Activated naive CD4-positive, alpha-beta T cell treated with anti-CD3 and anti-CD28 coated beads, Interleukin-2, amount 50 U/mL, for 24 hours (primary cell): Measurements from ENCODE around the gene TMEM150B.
A peak's percentile ranks its signal among the peaks of the same experiment; 100 is the strongest.
"Not testable (repeated sequence)": the region's sequence is repeated elsewhere in the genome, so short reads cannot be mapped to it uniquely, and the experiment has no call there.

Experiments used
- H3K27ac Mint-ChIP-seq: one replicate; pipeline ENCODE4 v1.8.0; 2021; ENCODE audit warnings: mild to moderate bottlenecking, mixed read lengths
- H3K27me3 Mint-ChIP-seq: one replicate; pipeline ENCODE4 v1.8.0; 2021; ENCODE audit warnings: mixed read lengths
- H3K36me3 Mint-ChIP-seq: one replicate; pipeline ENCODE4 v1.8.0; 2021; ENCODE audit warnings: mixed read lengths
- H3K4me1 Mint-ChIP-seq: one replicate; pipeline ENCODE4 v1.8.0; 2021; ENCODE audit warnings: mixed read lengths
- H3K4me3 Mint-ChIP-seq: one replicate; pipeline ENCODE4 v1.8.0; 2021; ENCODE audit warnings: mild to moderate bottlenecking, mixed read lengths
- H3K9me3 Mint-ChIP-seq: one replicate; pipeline ENCODE4 v1.8.0; 2021; ENCODE audit warnings: mixed read lengths

The TMEM150B gene

GRCh38 chr19:55345818-55346724, 20.9 kb upstream of the TMEM150B start:
- Mint-ChIP-seq H3K9me3 (no peaks in the 10 kb centered on the region), H3K4me1 (peaks cover 6% of the 10 kb centered on the region), H3K27ac (no peak overlapping the region), H3K4me3 (no peak overlapping the region), H3K36me3 (no peaks in the 10 kb centered on the region), H3K27me3 (peaks cover 2% of the 10 kb centered on the region)

GRCh38 chr19:55345101-55345817, 20.1 kb upstream of the TMEM150B start:
- Mint-ChIP-seq H3K36me3 (no peaks in the 10 kb centered on the region), H3K4me3 (no peak overlapping the region), H3K4me1 (peaks cover 11% of the 10 kb centered on the region), H3K27ac (no peak overlapping the region), H3K27me3 (no peaks in the 10 kb centered on the region), H3K9me3 (no peaks in the 10 kb centered on the region)

GRCh38 chr19:55344444-55344843, 19.3 kb upstream of the TMEM150B start:
- peaks cover 18% of the 10 kb centered on the region for H3K4me1 Mint-ChIP-seq
- H3K9me3 Mint-ChIP-seq = no peaks in the 10 kb centered on the region
- no peaks in the 10 kb centered on the region for H3K27me3 Mint-ChIP-seq
- no peaks in the 10 kb centered on the region for H3K36me3 Mint-ChIP-seq
- no peak overlapping the region for H3K4me3 Mint-ChIP-seq
- H3K27ac Mint-ChIP-seq = no peak overlapping the region

- Mint-ChIP-seq H3K27me3 (no peaks in the 10 kb centered on the region), H3K4me3 (peak overlapping the region; percentile 58), H3K9me3 (no peaks in the 10 kb centered on the region), H3K27ac (peak overlapping the region; percentile 46), H3K36me3 (no peaks in the 10 kb centered on the region), H3K4me1 (peaks cover 25% of the 10 kb centered on the region)
Observed at GRCh38 chr19:55341595-55342531, 16.7 kb upstream of the TMEM150B start.

- H3K4me3 Mint-ChIP-seq = peak overlapping the region; percentile 83
- peak overlapping the region; percentile 46 for H3K27ac Mint-ChIP-seq
- no peaks in the 10 kb centered on the region for H3K9me3 Mint-ChIP-seq
- peaks cover under 1% of the 10 kb centered on the region for H3K27me3 Mint-ChIP-seq
- H3K4me1 Mint-ChIP-seq = peaks cover 25% of the 10 kb centered on the region
- no peaks in the 10 kb centered on the region for H3K36me3 Mint-ChIP-seq
Observed at GRCh38 chr19:55341171-55341588, 16.0 kb upstream of the TMEM150B start.

- H3K36me3 Mint-ChIP-seq = no peaks in the 10 kb centered on the region
- H3K4me3 Mint-ChIP-seq = peak overlapping the region; percentile 83
- H3K4me1 Mint-ChIP-seq = peaks cover 25% of the 10 kb centered on the region
- no peaks in the 10 kb centered on the region for H3K9me3 Mint-ChIP-seq
- H3K27me3 Mint-ChIP-seq = peaks cover 2% of the 10 kb centered on the region
- no peak overlapping the region for H3K27ac Mint-ChIP-seq
Observed at GRCh38 chr19:55340784-55341147, 15.6 kb upstream of the TMEM150B start.

GRCh38 chr19:55339889-55340783, 15.0 kb upstream of the TMEM150B start:
- Mint-ChIP-seq H3K27me3 (peaks cover 2% of the 10 kb centered on the region), H3K36me3 (no peaks in the 10 kb centered on the region), H3K4me1 (peaks cover 25% of the 10 kb centered on the region), H3K9me3 (no peaks in the 10 kb centered on the region), H3K27ac (peak overlapping the region; percentile 97), H3K4me3 (peak overlapping the region; percentile 99)

GRCh38 chr19:55339105-55339888, 14.2 kb upstream of the TMEM150B start, which contains the start of gene KMT5C:
TSS of gene KMT5C (plus strand) at chr19:55339876. CDS start at chr19:55341937, 2,061 bp downstream.
- peaks cover 2% of the 10 kb centered on the region for H3K27me3 Mint-ChIP-seq
- H3K9me3 Mint-ChIP-seq = no peaks in the 10 kb centered on the region
- peaks cover 25% of the 10 kb centered on the region for H3K4me1 Mint-ChIP-seq
- H3K4me3 Mint-ChIP-seq = peak within 1 kb of the TSS; percentile 99
- no peaks in the 10 kb centered on the region for H3K36me3 Mint-ChIP-seq
- H3K27ac Mint-ChIP-seq = peak within 1 kb of the TSS; percentile 97

- Mint-ChIP-seq H3K27me3 (peaks cover 5% of the 10 kb centered on the region), H3K27ac (no peak overlapping the region), H3K4me3 (no peak overlapping the region), H3K4me1 (peaks cover 19% of the 10 kb centered on the region), H3K9me3 (no peaks in the 10 kb centered on the region), H3K36me3 (no peaks in the 10 kb centered on the region)
Observed at GRCh38 chr19:55336101-55336500, 11.0 kb upstream of the TMEM150B start.

GRCh38 chr19:55333870-55334269, 8.7 kb upstream of the TMEM150B start:
- Mint-ChIP-seq H3K4me1 (peaks cover 6% of the 10 kb centered on the region), H3K4me3 (no peak overlapping the region), H3K27me3 (peaks cover 7% of the 10 kb centered on the region), H3K36me3 (no peaks in the 10 kb centered on the region), H3K9me3 (no peaks in the 10 kb centered on the region), H3K27ac (no peak overlapping the region)

- H3K36me3 Mint-ChIP-seq = not testable (repeated sequence)
Observed at GRCh38 chr19:55329791-55330190, 4.7 kb upstream of the TMEM150B start.

GRCh38 chr19:55328774-55329318, 3.7 kb upstream of the TMEM150B start:
- not testable (repeated sequence) for H3K9me3 Mint-ChIP-seq, H3K36me3 Mint-ChIP-seq, H3K4me1 Mint-ChIP-seq, H3K27me3 Mint-ChIP-seq, H3K4me3 Mint-ChIP-seq, H3K27ac Mint-ChIP-seq

More at GRCh38 chr19:55329791-55330190, 4.7 kb upstream of the TMEM150B start:
- H3K4me1 Mint-ChIP-seq, H3K27me3 Mint-ChIP-seq, H3K27ac Mint-ChIP-seq, H3K4me3 Mint-ChIP-seq, H3K9me3 Mint-ChIP-seq: not testable (repeated sequence)

- Mint-ChIP-seq H3K27ac (no peak overlapping the region), H3K4me1 (no peaks in the 10 kb centered on the region), H3K27me3 (peaks cover 4% of the 10 kb centered on the region), H3K9me3 (no peaks in the 10 kb centered on the region), H3K4me3 (no peak overlapping the region), H3K36me3 (no peaks in the 10 kb centered on the region)
Observed at GRCh38 chr19:55324662-55325061, 479 bp downstream of the TMEM150B start.
